K562 (cell line): ENCODE data around the gene DYNC2H1. TPM values are rescaled to one million over a fixed set of nuclear protein-coding genes. Genes with fewer than 3 reads are reported as not detected.

ENCODE experiments used
- CTBP1 ChIP-seq: fragments of 450-650 bp; IDR thresholded peaks from 2 replicates; pipeline ENCODE4 v1.6.1; 2016; ENCODE audit warnings: borderline replicate concordance
- ZNF175 ChIP-seq: fragments of 200-800 bp; sonication (Bioruptor generic); IDR thresholded peaks from 2 replicates; pipeline ENCODE4 v1.6.1; 2016; ENCODE audit warnings: low read depth, mild to moderate bottlenecking, missing genetic modification characterization, missing compliant biosample characterization
- polyA plus RNA-seq, 8 experiments: library from polyadenylated mRNA; depleted of rRNA in 4 of 8; stranded (reverse) in 5 of 8; unstranded in 3 of 8; fragments of >200 nt; fragmentation: Nextera tagmentation in 2 of 8; fragmentation: Illumina TruSeq in 1 of 8; extraction: Ambion mirVana in 2 of 8; extraction: Trizol in 1 of 8; gene quantifications; 2 replicates each; pipeline versions ENCODE4 v1.2.1 to v1.2.3, GENCODE V29; 2011 to 2014; ENCODE audit warnings: inconsistent platforms in 1 of 8, missing spikeins in 1 of 8
- total RNA-seq, 7 experiments: library from RNA; depleted of rRNA in 6 of 7; stranded (reverse); fragments of >200 nt in 6 of 7; fragmentation: Illumina TruSeq in 2 of 7; extraction: Trizol in 2 of 7; gene quantifications; 2 replicates each; pipeline versions ENCODE4 v1.2.1 to v1.2.3, GENCODE V29; 2011 to 2021; ENCODE audit warnings: low replicate concordance in 1 of 7
- TF ChIP-seq, protein P1 (sequence below): fragments of 450-650 bp; IDR thresholded peaks from 2 replicates; pipeline ENCODE4 v1.6.1; 2017; ENCODE audit warnings: antibody characterized with exemption, mild to moderate bottlenecking
- TF ChIP-seq, protein P2 (sequence below): fragments of 450-650 bp; formaldehyde crosslinking; IDR thresholded peaks from 2 replicates; pipeline ENCODE4 v1.4.0; 2020; ENCODE audit warnings: mild to moderate bottlenecking, moderate library complexity
- TF ChIP-seq, protein P3 (sequence below), 2 experiments: IDR thresholded peaks in 1 of 2; conservative IDR thresholded peaks in 1 of 2; 2 replicates each; pipeline ENCODE4 v1.6.1; 2016; ENCODE audit warnings: low read depth in 2 of 2, mild to moderate bottlenecking in 1 of 2, missing compliant biosample characterization in 1 of 2, missing genetic modification characterization in 1 of 2, moderate library complexity in 1 of 2
- TF ChIP-seq, protein P4 (sequence below): fragments of 450-650 bp; formaldehyde crosslinking; IDR thresholded peaks from 2 replicates; pipeline ENCODE4 v1.4.0; 2020; ENCODE audit warnings: mild to moderate bottlenecking
- TF ChIP-seq, protein P5 (sequence below): IDR thresholded peaks from 2 replicates; pipeline ENCODE4 v1.6.1; 2012; ENCODE audit warnings: low read depth, low read length, improper control_type of control experiment, borderline replicate concordance

DYNC2H1 gene
- total and polyA plus RNA-seq, 9 of the 15 experiments (the other 6 are each of a cell fraction or from before 2014, with no cell fraction given): 0.08 to 0.64 (median 0.20) TPM

DNA sequence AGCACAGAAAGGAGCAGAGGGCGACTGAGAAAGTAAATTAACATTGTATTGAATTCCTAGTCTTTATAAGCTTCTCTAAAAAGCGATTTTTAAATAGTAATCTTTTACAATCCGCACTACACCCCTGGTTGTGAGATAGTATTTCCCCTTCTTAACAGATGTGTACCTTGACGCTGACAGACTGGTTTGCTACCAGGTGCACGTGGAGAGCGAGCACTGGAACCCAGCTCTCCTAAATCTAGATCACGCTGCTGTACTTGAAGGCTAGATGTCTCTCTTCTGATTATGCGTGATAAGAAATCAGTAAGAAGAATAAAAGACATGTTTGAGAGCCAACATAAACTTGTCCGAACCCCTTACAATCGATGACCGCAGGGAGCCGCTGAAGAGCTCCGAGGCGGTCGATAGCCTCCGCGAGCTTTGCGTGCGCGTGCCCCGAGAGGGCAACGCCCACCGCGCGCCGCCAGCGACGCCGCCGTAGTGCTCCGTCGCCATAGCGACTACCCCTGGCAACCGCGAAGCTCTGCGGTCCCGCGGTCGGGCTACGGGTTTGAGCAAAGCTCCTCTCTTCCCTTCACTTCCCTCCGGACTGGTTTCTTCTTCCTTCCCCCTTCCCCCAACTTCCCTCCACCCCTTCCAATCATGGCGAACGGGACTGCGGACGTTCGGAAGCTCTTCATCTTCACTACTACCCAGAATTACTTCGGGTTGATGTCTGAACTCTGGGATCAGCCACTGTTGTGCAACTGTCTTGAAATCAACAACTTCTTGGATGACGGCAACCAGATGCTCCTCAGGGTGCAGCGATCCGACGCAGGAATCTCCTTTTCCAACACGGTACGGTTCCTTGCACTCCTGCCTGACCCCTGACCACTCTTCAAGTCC lies at the start of gene DYNC2H1 (continued):
- TF ChIP-seq, protein P1, sequence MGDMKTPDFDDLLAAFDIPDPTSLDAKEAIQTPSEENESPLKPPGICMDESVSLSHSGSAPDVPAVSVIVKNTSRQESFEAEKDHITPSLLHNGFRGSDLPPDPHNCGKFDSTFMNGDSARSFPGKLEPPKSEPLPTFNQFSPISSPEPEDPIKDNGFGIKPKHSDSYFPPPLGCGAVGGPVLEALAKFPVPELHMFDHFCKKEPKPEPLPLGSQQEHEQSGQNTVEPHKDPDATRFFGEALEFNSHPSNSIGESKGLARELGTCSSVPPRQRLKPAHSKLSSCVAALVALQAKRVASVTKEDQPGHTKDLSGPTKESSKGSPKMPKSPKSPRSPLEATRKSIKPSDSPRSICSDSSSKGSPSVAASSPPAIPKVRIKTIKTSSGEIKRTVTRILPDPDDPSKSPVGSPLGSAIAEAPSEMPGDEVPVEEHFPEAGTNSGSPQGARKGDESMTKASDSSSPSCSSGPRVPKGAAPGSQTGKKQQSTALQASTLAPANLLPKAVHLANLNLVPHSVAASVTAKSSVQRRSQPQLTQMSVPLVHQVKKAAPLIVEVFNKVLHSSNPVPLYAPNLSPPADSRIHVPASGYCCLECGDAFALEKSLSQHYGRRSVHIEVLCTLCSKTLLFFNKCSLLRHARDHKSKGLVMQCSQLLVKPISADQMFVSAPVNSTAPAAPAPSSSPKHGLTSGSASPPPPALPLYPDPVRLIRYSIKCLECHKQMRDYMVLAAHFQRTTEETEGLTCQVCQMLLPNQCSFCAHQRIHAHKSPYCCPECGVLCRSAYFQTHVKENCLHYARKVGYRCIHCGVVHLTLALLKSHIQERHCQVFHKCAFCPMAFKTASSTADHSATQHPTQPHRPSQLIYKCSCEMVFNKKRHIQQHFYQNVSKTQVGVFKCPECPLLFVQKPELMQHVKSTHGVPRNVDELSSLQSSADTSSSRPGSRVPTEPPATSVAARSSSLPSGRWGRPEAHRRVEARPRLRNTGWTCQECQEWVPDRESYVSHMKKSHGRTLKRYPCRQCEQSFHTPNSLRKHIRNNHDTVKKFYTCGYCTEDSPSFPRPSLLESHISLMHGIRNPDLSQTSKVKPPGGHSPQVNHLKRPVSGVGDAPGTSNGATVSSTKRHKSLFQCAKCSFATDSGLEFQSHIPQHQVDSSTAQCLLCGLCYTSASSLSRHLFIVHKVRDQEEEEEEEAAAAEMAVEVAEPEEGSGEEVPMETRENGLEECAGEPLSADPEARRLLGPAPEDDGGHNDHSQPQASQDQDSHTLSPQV: 0 out of 2 replicates have a peak, but pooled peaks have one; percentile 29
- TF ChIP-seq ZNF175 (CRISPR knock-in tag): no peak
- TF ChIP-seq, protein P2, sequence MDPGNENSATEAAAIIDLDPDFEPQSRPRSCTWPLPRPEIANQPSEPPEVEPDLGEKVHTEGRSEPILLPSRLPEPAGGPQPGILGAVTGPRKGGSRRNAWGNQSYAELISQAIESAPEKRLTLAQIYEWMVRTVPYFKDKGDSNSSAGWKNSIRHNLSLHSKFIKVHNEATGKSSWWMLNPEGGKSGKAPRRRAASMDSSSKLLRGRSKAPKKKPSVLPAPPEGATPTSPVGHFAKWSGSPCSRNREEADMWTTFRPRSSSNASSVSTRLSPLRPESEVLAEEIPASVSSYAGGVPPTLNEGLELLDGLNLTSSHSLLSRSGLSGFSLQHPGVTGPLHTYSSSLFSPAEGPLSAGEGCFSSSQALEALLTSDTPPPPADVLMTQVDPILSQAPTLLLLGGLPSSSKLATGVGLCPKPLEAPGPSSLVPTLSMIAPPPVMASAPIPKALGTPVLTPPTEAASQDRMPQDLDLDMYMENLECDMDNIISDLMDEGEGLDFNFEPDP (CRISPR knock-in tag): no peak
- TF ChIP-seq, protein P3, sequence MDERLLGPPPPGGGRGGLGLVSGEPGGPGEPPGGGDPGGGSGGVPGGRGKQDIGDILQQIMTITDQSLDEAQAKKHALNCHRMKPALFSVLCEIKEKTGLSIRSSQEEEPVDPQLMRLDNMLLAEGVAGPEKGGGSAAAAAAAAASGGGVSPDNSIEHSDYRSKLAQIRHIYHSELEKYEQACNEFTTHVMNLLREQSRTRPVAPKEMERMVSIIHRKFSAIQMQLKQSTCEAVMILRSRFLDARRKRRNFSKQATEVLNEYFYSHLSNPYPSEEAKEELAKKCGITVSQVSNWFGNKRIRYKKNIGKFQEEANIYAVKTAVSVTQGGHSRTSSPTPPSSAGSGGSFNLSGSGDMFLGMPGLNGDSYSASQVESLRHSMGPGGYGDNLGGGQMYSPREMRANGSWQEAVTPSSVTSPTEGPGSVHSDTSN (CRISPR knock-in tag; IDR thresholded peaks at IDR 0.05; ENCODE audit: low read depth): no peak
- TF ChIP-seq, protein P3 (tag; conservative IDR thresholded peaks at IDR 0.05; ENCODE audit: low read depth): 0 out of 2 replicates have a peak, but pooled peaks have one; percentile 5
- TF ChIP-seq, protein P4, sequence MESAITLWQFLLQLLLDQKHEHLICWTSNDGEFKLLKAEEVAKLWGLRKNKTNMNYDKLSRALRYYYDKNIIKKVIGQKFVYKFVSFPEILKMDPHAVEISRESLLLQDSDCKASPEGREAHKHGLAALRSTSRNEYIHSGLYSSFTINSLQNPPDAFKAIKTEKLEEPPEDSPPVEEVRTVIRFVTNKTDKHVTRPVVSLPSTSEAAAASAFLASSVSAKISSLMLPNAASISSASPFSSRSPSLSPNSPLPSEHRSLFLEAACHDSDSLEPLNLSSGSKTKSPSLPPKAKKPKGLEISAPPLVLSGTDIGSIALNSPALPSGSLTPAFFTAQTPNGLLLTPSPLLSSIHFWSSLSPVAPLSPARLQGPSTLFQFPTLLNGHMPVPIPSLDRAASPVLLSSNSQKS (CRISPR knock-in tag): no peak
- TF ChIP-seq, protein P5, sequence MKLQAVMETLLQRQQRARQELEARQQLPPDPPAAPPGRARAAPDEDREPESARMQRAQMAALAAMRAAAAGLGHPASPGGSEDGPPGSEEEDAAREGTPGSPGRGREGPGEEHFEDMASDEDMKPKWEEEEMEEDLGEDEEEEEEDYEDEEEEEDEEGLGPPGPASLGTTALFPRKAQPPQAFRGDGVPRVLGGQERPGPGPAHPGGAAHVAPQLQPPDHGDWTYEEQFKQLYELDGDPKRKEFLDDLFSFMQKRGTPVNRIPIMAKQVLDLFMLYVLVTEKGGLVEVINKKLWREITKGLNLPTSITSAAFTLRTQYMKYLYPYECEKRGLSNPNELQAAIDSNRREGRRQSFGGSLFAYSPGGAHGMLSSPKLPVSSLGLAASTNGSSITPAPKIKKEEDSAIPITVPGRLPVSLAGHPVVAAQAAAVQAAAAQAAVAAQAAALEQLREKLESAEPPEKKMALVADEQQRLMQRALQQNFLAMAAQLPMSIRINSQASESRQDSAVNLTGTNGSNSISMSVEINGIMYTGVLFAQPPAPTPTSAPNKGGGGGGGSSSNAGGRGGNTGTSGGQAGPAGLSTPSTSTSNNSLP: no peak
- TF ChIP-seq CTBP1: peak; percentile 73
